ENCODE data around the gene EEF1A2. TPM values are rescaled to one million over a fixed set of nuclear protein-coding genes. Genes with fewer than 3 reads are reported as not detected.
A peak's percentile ranks its signal among the peaks of the same experiment; 100 is the strongest.

The EEF1A2 gene
- total and polyA plus RNA-seq, 5 donors from 2014 or later = 0.10 to 2.1 (median 0.33) TPM; not detected in 1

DNA sequence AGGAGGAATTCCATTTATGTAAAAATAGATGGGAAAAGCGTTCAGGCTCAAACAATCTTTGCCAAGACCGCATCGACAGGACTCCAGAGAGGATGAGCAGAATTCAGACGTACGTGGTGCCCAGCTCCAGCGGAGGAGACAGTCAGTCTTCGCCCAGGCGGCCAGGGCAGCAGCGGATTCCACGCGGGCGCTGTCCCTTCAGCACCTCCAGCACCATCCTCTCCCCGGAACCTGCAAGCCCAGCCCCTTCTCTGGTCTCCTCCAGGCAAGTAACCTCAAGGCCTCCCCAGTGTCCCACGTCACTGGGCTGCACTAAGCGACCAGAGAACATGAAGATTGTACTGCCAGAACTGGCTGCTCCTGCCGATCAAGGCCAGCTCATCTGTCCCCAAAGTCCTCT is 23.7 kb downstream of the EEF1A2 start:
- Mint-ChIP-seq H3K36me3 (no peaks in the 10 kb centered on the region), H3K4me1 (peaks cover 0 to 6% (median 0%) of the 10 kb centered on the region in 4 donors), H3K27ac (no peak overlapping the region), H3K4me3 (no peak overlapping the region), H3K9me3 (no peaks in the 10 kb centered on the region), H3K27me3 (peaks cover 53% of the 10 kb centered on the region)
- no peaks in the 10 kb centered on the region for H3K9me3 ChIP-seq (ENCODE audit: control insufficient read depth in 2 of 2, low read length in 2 of 2)
- no peak for DNase-seq
- H3K27me3 ChIP-seq (ENCODE audit: control insufficient read depth, insufficient read depth, low read length) = no peaks in the 10 kb centered on the region
- H3K4me1 ChIP-seq (ENCODE audit: control insufficient read depth, insufficient read depth, low read length, poor library complexity, severe bottlenecking) = peaks cover 12% of the 10 kb centered on the region
- no peak overlapping the region for H3K4me3 ChIP-seq (ENCODE audit: low read depth, low read length)
- ATAC-seq (ENCODE audit: low read depth in 2 of 2) = no peak
- no peaks in the 10 kb centered on the region for H3K36me3 ChIP-seq (ENCODE audit: control insufficient read depth, insufficient read depth, low read length)
- no peak overlapping the region for H3K27ac ChIP-seq (ENCODE audit: insufficient read depth, low read length, poor library complexity, severe bottlenecking)

DNA sequence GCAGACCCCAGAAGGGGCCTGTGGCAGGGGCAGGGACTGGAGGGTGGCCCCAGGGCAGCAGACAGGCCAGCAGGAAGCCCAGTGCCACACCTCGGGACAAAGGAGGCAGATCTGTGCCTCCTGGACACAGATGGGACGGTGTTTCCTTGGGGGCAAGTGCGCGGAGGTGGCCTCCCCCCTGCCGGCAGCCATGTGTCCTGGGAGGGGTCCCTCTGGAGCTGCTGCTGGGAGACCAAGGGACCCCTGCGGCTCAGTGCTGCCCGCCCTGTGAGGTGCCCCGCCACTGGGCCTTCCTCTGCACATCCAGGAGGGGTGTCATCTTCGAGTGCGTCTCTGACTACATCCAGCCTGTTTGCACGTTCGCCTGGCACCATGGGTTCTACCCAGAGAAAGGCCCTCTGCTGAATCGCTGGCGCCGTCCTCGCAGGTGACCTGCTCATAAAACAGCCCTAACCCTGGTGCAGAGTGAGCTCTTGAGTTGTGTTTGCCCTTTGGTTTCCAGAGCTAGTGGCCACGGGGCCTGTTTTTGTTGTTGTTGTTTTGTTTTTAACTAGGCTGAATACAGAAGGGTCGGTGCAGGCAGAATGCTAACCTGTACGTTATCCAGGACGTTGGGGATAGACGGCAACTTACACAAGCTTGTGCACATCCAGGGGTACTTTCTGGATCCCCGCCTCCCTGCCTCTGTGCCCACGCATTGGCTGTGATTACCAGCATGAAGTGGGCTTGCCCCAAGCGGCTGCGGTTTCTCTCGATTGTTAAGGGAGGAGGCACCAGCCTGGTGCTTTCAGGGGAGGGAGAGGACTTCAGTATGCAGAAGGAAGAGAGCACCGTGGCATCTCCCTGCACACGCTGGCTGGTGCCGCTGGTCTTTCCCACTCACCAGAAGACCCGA is 25.1 kb downstream of the EEF1A2 start:
- Mint-ChIP-seq H3K27ac (no peak overlapping the region), H3K36me3 (no peaks in the 10 kb centered on the region), H3K27me3 (peaks cover 55% of the 10 kb centered on the region), H3K9me3 (no peaks in the 10 kb centered on the region), H3K4me1 (peaks cover 0 to 6% (median 0%) of the 10 kb centered on the region in 4 donors), H3K4me3 (no peak overlapping the region)
- ATAC-seq (ENCODE audit: low read depth in 2 of 2) (no peak), DNase-seq (no peak)
- no peak overlapping the region for H3K27ac ChIP-seq (ENCODE audit: insufficient read depth, low read length, poor library complexity, severe bottlenecking)
- H3K4me3 ChIP-seq (ENCODE audit: low read depth, low read length) = no peak overlapping the region
- peaks cover 12% of the 10 kb centered on the region for H3K4me1 ChIP-seq (ENCODE audit: control insufficient read depth, insufficient read depth, low read length, poor library complexity, severe bottlenecking)
- no peaks in the 10 kb centered on the region for H3K36me3 ChIP-seq (ENCODE audit: control insufficient read depth, insufficient read depth, low read length)
- H3K9me3 ChIP-seq (ENCODE audit: control insufficient read depth in 2 of 2, low read length in 2 of 2) = no peaks in the 10 kb centered on the region
- H3K27me3 ChIP-seq (ENCODE audit: control insufficient read depth, insufficient read depth, low read length) = no peaks in the 10 kb centered on the region

DNA sequence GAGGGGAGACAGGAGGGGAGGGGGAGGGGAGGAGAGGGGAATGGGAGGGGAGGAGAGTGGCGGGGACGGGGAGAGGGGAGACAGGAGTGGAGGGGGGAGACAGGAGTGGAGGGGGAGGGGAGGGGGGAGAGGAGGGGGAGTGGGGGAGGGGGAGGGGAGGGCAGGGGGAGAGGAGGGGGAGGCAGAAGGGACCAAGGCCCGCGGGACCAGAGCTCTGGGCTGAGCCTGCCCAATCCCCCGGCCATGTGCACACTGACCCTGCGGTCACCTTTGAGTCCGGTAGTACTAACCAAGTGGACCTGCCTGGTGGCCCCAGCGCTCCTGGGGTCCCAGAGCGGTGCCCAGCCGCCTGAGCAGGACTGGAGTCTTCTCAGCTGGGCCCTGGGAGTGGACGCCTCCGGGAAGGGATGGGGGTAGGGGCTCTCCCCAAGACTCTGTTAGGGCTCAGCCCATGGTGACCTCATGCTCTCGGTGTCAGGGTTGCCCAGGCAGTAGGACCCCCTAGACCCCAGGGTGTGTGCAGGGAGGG is 26.0 kb downstream of the EEF1A2 start:
- Histone ChIP-seq H3K27me3 (ENCODE audit: control insufficient read depth, insufficient read depth, low read length) (no peaks in the 10 kb centered on the region), H3K4me1 (ENCODE audit: control insufficient read depth, insufficient read depth, low read length, poor library complexity, severe bottlenecking) (peaks cover 12% of the 10 kb centered on the region), H3K4me3 (ENCODE audit: low read depth, low read length) (no peak overlapping the region), H3K9me3 (ENCODE audit: control insufficient read depth in 2 of 2, low read length in 2 of 2) (no peaks in the 10 kb centered on the region), H3K27ac (ENCODE audit: insufficient read depth, low read length, poor library complexity, severe bottlenecking) (no peak overlapping the region), H3K36me3 (ENCODE audit: control insufficient read depth, insufficient read depth, low read length) (no peaks in the 10 kb centered on the region)
- Mint-ChIP-seq H3K27ac (no peak overlapping the region), H3K36me3 (no peaks in the 10 kb centered on the region), H3K4me3 (no peak overlapping the region), H3K9me3 (no peaks in the 10 kb centered on the region), H3K27me3 (peaks cover 55% of the 10 kb centered on the region), H3K4me1 (peaks cover 0 to 6% (median 0%) of the 10 kb centered on the region in 4 donors)
- no peak for ATAC-seq (ENCODE audit: low read depth in 2 of 2)
- no peak for DNase-seq

DNA sequence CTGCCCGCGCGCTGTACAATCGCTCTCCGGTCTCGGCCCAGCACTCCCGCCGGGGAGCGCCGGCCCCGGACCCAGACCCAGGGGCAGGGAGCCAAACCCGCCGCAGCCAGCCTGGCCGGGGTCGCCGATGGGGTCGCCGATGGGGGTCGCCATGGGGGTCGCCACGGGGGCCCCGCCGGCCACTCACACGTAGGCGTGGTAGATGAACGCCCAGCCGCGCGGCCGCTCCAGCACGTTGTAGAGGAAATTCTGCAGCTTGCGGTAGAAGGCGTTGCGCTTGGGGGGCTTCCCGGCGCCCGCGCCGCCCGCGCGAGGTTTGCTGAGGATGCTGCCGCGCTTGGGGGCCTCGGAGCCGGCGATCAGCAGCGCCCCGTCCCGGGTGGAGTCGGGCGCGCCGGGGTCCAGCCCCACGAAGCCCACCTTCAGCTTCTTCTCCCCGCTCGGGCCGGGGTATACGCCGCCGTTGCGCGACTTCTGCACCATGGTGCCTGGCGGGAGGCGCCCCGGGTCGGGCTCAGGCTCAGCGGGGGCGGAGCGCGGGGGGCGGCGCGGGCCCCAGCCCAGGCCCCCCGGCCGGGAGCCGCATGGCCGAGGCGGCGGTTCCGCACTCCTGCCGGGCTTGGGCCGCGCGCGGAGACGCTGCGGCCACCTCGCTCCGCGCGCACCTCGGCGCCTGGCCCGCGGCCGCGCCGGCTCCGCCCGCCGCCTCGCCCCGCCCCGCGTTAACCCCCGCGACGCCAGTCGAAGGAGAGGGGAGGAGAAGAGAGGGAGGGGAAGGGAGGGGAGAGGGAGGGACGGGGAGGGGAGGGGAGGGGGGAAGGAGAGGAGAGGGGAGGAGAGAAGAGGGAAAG is 26.7 kb downstream of the EEF1A2 start, which contains the start of gene KCNQ2:
Gene KCNQ2 (minus strand): TSS at position 675 of the 851 bp plus-strand sequence. CDS start 192 bp downstream, at position 483.
- peaks cover 12% of the 10 kb centered on the region for H3K4me1 ChIP-seq (ENCODE audit: control insufficient read depth, insufficient read depth, low read length, poor library complexity, severe bottlenecking)
- H3K27ac Mint-ChIP-seq = no peak within 1 kb of the TSS
- H3K36me3 Mint-ChIP-seq = no peaks in the 10 kb centered on the region
- no peaks in the 10 kb centered on the region for H3K27me3 ChIP-seq (ENCODE audit: control insufficient read depth, insufficient read depth, low read length)
- no peak within 1 kb of the TSS for H3K27ac ChIP-seq (ENCODE audit: insufficient read depth, low read length, poor library complexity, severe bottlenecking)
- H3K4me3 Mint-ChIP-seq = no peak within 1 kb of the TSS
- no peaks in the 10 kb centered on the region for H3K36me3 ChIP-seq (ENCODE audit: control insufficient read depth, insufficient read depth, low read length)
- H3K4me1 Mint-ChIP-seq = peaks cover 0 to 6% (median 0%) of the 10 kb centered on the region in 4 donors
- no peak for ATAC-seq (ENCODE audit: low read depth in 2 of 2)
- no peak within 1 kb of the TSS for H3K4me3 ChIP-seq (ENCODE audit: low read depth, low read length)
- DNase-seq = no peak
- H3K9me3 Mint-ChIP-seq = no peaks in the 10 kb centered on the region
- no peaks in the 10 kb centered on the region for H3K9me3 ChIP-seq (ENCODE audit: control insufficient read depth in 2 of 2, low read length in 2 of 2)
- peaks cover 53% of the 10 kb centered on the region for H3K27me3 Mint-ChIP-seq

DNA sequence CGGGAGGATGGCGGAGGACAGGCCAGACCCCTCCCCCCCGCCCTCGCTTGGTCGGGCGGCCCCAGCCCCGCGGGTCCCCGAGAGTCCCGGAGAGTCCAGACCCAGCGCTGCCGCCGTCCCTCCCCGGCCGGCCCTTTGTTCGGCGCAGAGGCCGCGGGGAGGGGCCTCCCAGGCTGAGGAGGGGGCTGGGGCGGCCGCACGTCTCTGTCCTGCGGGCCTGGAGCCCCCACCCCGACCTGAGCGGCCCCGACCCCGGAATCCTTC is 27.2 kb downstream of the EEF1A2 start:
- no peak for DNase-seq

DNA sequence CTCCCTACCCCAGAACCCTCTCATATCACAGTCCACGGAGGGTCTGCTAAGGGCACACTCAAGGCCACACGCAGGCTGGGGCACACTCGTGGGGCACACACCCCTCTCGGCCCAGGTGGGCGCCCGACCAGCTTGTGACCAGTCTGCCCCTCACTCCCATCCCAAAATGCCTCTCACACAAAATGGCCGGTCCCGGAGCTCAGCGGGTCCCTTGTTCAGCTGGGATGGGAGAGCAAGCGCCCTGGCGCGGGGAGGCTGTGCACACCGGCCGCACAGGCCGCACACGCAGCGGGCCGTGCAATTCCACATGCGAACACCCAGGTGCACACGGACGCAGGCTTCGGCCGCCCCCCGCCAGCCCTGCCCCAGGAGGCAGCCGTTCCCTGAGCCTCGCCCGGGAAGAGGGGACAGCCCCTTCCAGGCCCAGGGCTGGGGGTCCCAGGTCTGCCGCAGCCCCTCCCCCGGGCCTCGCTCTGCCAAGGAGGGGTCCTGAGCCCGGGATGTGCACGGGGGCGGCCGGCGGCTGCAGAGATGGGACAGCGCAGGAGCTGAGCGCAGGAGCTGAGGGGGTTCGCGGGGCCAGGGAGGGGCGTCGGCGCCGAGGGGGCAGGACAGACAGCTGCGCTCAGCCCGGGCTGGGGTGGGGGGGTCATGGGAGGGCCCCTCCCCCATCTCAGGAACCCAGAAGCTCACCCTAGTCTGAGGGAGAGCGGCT is 27.7 kb downstream of the EEF1A2 start:
- Histone ChIP-seq H3K36me3 (ENCODE audit: control insufficient read depth, insufficient read depth, low read length) (no peaks in the 10 kb centered on the region), H3K4me1 (ENCODE audit: control insufficient read depth, insufficient read depth, low read length, poor library complexity, severe bottlenecking) (peaks cover 12% of the 10 kb centered on the region), H3K27ac (ENCODE audit: insufficient read depth, low read length, poor library complexity, severe bottlenecking) (no peak overlapping the region), H3K9me3 (ENCODE audit: control insufficient read depth in 2 of 2, low read length in 2 of 2) (no peaks in the 10 kb centered on the region), H3K4me3 (ENCODE audit: low read depth, low read length) (no peak overlapping the region), H3K27me3 (ENCODE audit: control insufficient read depth, insufficient read depth, low read length) (no peaks in the 10 kb centered on the region)
- no peaks in the 10 kb centered on the region for H3K9me3 Mint-ChIP-seq
- DNase-seq = no peak
- no peak for ATAC-seq (ENCODE audit: low read depth in 2 of 2)
- no peak overlapping the region for H3K27ac Mint-ChIP-seq
- peaks cover 44% of the 10 kb centered on the region for H3K27me3 Mint-ChIP-seq
- no peaks in the 10 kb centered on the region for H3K36me3 Mint-ChIP-seq
- no peak overlapping the region for H3K4me3 Mint-ChIP-seq
- H3K4me1 Mint-ChIP-seq = peaks cover 0 to 6% (median 0%) of the 10 kb centered on the region in 4 donors

More for the DNA sequence above, 27.2 kb downstream of the EEF1A2 start:
- Histone ChIP-seq H3K36me3 (ENCODE audit: control insufficient read depth, insufficient read depth, low read length) (no peaks in the 10 kb centered on the region), H3K27me3 (ENCODE audit: control insufficient read depth, insufficient read depth, low read length) (no peaks in the 10 kb centered on the region), H3K4me1 (ENCODE audit: control insufficient read depth, insufficient read depth, low read length, poor library complexity, severe bottlenecking) (peaks cover 12% of the 10 kb centered on the region), H3K4me3 (ENCODE audit: low read depth, low read length) (no peak overlapping the region), H3K27ac (ENCODE audit: insufficient read depth, low read length, poor library complexity, severe bottlenecking) (no peak overlapping the region), H3K9me3 (ENCODE audit: control insufficient read depth in 2 of 2, low read length in 2 of 2) (no peaks in the 10 kb centered on the region)
- Mint-ChIP-seq H3K4me1 (peaks cover 0 to 6% (median 0%) of the 10 kb centered on the region in 4 donors), H3K4me3 (no peak overlapping the region), H3K27ac (no peak overlapping the region), H3K9me3 (no peaks in the 10 kb centered on the region), H3K27me3 (peaks cover 49% of the 10 kb centered on the region), H3K36me3 (no peaks in the 10 kb centered on the region)
- ATAC-seq (ENCODE audit: low read depth in 2 of 2) = no peak

DNA sequence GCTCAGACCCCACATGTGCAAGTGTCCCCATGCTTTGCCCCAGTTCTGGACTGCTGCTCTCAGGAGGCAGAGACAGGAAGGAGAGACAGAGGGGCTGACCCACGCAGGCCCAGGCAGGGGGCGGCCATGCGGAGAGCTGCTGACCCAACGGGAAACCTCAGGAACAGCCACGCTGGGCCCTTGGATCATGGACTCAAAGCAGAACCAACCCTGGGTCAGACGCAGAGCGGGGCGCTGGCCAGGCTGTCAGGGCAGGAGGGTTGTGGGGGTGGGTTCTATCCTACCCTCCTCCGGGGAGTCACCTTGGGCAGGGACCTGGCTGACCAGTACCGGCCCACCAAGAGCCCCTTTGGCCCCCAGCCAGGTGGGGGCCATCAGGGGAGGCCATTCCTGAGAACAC is 28.5 kb downstream of the EEF1A2 start:
- H3K4me1 Mint-ChIP-seq = peaks cover 0 to 6% (median 0%) of the 10 kb centered on the region in 4 donors
- H3K4me1 ChIP-seq (ENCODE audit: control insufficient read depth, insufficient read depth, low read length, poor library complexity, severe bottlenecking) = peaks cover 12% of the 10 kb centered on the region
- DNase-seq (no peak), ATAC-seq (ENCODE audit: low read depth in 2 of 2) (no peak)
- H3K27me3 ChIP-seq (ENCODE audit: control insufficient read depth, insufficient read depth, low read length) = no peaks in the 10 kb centered on the region
- no peaks in the 10 kb centered on the region for H3K9me3 Mint-ChIP-seq
- H3K4me3 ChIP-seq (ENCODE audit: low read depth, low read length) = no peak overlapping the region
- H3K4me3 Mint-ChIP-seq = peak overlapping the region in 1 of 4 donors; percentile 60
- H3K27ac ChIP-seq (ENCODE audit: insufficient read depth, low read length, poor library complexity, severe bottlenecking) = no peak overlapping the region
- H3K27me3 Mint-ChIP-seq = peaks cover 37% of the 10 kb centered on the region
- no peak overlapping the region for H3K27ac Mint-ChIP-seq
- no peaks in the 10 kb centered on the region for H3K36me3 Mint-ChIP-seq
- H3K9me3 ChIP-seq (ENCODE audit: control insufficient read depth in 2 of 2, low read length in 2 of 2) = no peaks in the 10 kb centered on the region
- no peaks in the 10 kb centered on the region for H3K36me3 ChIP-seq (ENCODE audit: control insufficient read depth, insufficient read depth, low read length)

Measured in CD4-positive, CD25-positive, alpha-beta regulatory T cell (primary cell).